ENCODE data around the gene STEEP1.

STEEP1 gene

GRCh38 chrX:119565107-119565663 lies at the start of gene STEEP1:
Gene STEEP1 (minus strand): TSS chrX:119565409. CDS start chrX:119565355, 54 bp downstream.
- Mint-ChIP-seq H3K27me3 (no peaks in the 10 kb centered on the region), H3K36me3 (peaks cover 14% of the 10 kb centered on the region), H3K9me3 (no peaks in the 10 kb centered on the region), H3K4me1 (peaks cover 23% of the 10 kb centered on the region), H3K4me3 (peak within 1 kb of the TSS; percentile 90), H3K27ac (peak within 1 kb of the TSS; percentile 77)
- ATAC-seq, result peak; percentile 91

GRCh38 chrX:119614776-119615175 lies 49.6 kb upstream of the STEEP1 start:
- H3K27ac Mint-ChIP-seq, result no peak overlapping the region
- no peaks in the 10 kb centered on the region for H3K9me3 Mint-ChIP-seq
- peaks cover 51% of the 10 kb centered on the region for H3K4me1 Mint-ChIP-seq
- H3K4me3 Mint-ChIP-seq, result no peak overlapping the region
- peaks cover 11% of the 10 kb centered on the region for H3K36me3 Mint-ChIP-seq
- ATAC-seq, result no peak
- H3K27me3 Mint-ChIP-seq, result no peaks in the 10 kb centered on the region

GRCh38 chrX:119607018-119607389 lies 41.8 kb upstream of the STEEP1 start:
- peak overlapping the region; percentile 83 for H3K4me3 Mint-ChIP-seq
- H3K9me3 Mint-ChIP-seq, result no peaks in the 10 kb centered on the region
- no peaks in the 10 kb centered on the region for H3K27me3 Mint-ChIP-seq
- no peaks in the 10 kb centered on the region for H3K36me3 Mint-ChIP-seq
- H3K27ac Mint-ChIP-seq, result peak overlapping the region; percentile 98
- H3K4me1 Mint-ChIP-seq, result peaks cover 26% of the 10 kb centered on the region
- no peak for ATAC-seq

- Mint-ChIP-seq H3K27me3 (no peaks in the 10 kb centered on the region), H3K4me1 (peaks cover 29% of the 10 kb centered on the region), H3K9me3 (no peaks in the 10 kb centered on the region), H3K4me3 (peak within 1 kb of the TSS; percentile 83), H3K36me3 (no peaks in the 10 kb centered on the region), H3K27ac (peak within 1 kb of the TSS; percentile 98)
- ATAC-seq, result peak; percentile 93
Measured at GRCh38 chrX:119606280-119607017, 41.2 kb upstream of the STEEP1 start, which contains the start of gene NKRF. Gene NKRF (minus strand): TSS chrX:119606424.

- peak; percentile 79 for ATAC-seq
- no peaks in the 10 kb centered on the region for H3K9me3 Mint-ChIP-seq
- peak overlapping the region; percentile 98 for H3K27ac Mint-ChIP-seq
- H3K4me1 Mint-ChIP-seq, result peaks cover 29% of the 10 kb centered on the region
- H3K4me3 Mint-ChIP-seq, result peak overlapping the region; percentile 83
- no peaks in the 10 kb centered on the region for H3K36me3 Mint-ChIP-seq
- H3K27me3 Mint-ChIP-seq, result no peaks in the 10 kb centered on the region
Measured at GRCh38 chrX:119605464-119606279, 40.5 kb upstream of the STEEP1 start.

GRCh38 chrX:119604766-119605463 lies 39.7 kb upstream of the STEEP1 start:
- no peaks in the 10 kb centered on the region for H3K36me3 Mint-ChIP-seq
- H3K27ac Mint-ChIP-seq, result peak overlapping the region; percentile 98
- H3K4me3 Mint-ChIP-seq, result peak overlapping the region; percentile 83

GRCh38 chrX:119602701-119603255 lies 37.6 kb upstream of the STEEP1 start:
- Mint-ChIP-seq H3K4me1 (peaks cover 29% of the 10 kb centered on the region), H3K36me3 (no peaks in the 10 kb centered on the region), H3K9me3 (no peaks in the 10 kb centered on the region), H3K27me3 (no peaks in the 10 kb centered on the region), H3K4me3 (no peak overlapping the region), H3K27ac (peak overlapping the region; percentile 42)
- no peak for ATAC-seq

More at GRCh38 chrX:119604766-119605463, 39.7 kb upstream of the STEEP1 start:
- H3K9me3 Mint-ChIP-seq, result no peaks in the 10 kb centered on the region
- peaks cover 24% of the 10 kb centered on the region for H3K4me1 Mint-ChIP-seq
- no peak for ATAC-seq
- H3K27me3 Mint-ChIP-seq, result no peaks in the 10 kb centered on the region

GRCh38 chrX:119589810-119590209 lies 24.6 kb upstream of the STEEP1 start:
- Mint-ChIP-seq H3K27me3 (no peaks in the 10 kb centered on the region), H3K4me1 (no peaks in the 10 kb centered on the region), H3K9me3 (no peaks in the 10 kb centered on the region), H3K36me3 (peaks cover 7% of the 10 kb centered on the region), H3K4me3 (no peak overlapping the region), H3K27ac (no peak overlapping the region)
- ATAC-seq, result no peak

GRCh38 chrX:119583431-119584059 lies 18.3 kb upstream of the STEEP1 start:
- peaks cover 14% of the 10 kb centered on the region for H3K4me1 Mint-ChIP-seq
- H3K27ac Mint-ChIP-seq, result no peak overlapping the region
- no peaks in the 10 kb centered on the region for H3K36me3 Mint-ChIP-seq
- ATAC-seq, result no peak
- no peaks in the 10 kb centered on the region for H3K27me3 Mint-ChIP-seq
- H3K4me3 Mint-ChIP-seq, result no peak overlapping the region
- no peaks in the 10 kb centered on the region for H3K9me3 Mint-ChIP-seq

GRCh38 chrX:119579414-119579813 lies 14.2 kb upstream of the STEEP1 start:
- Mint-ChIP-seq H3K9me3 (no peaks in the 10 kb centered on the region), H3K27ac (no peak overlapping the region), H3K4me1 (peaks cover 14% of the 10 kb centered on the region), H3K27me3 (no peaks in the 10 kb centered on the region), H3K4me3 (no peak overlapping the region), H3K36me3 (no peaks in the 10 kb centered on the region)
- ATAC-seq, result peak; percentile 90

- ATAC-seq, result peak; percentile 93
- Mint-ChIP-seq H3K27me3 (no peaks in the 10 kb centered on the region), H3K4me1 (peaks cover 18% of the 10 kb centered on the region), H3K27ac (peak within 1 kb of the TSS; percentile 96), H3K4me3 (peak within 1 kb of the TSS; percentile 95), H3K36me3 (no peaks in the 10 kb centered on the region), H3K9me3 (no peaks in the 10 kb centered on the region)
Measured at GRCh38 chrX:119574394-119575266, 9.4 kb upstream of the STEEP1 start, which contains the start of gene UBE2A. Gene UBE2A (plus strand): TSS chrX:119574563. CDS start chrX:119574712, 149 bp downstream.

GRCh38 chrX:119573840-119574393 lies 8.7 kb upstream of the STEEP1 start:
- H3K27me3 Mint-ChIP-seq, result no peaks in the 10 kb centered on the region
- H3K4me1 Mint-ChIP-seq, result peaks cover 13% of the 10 kb centered on the region
- H3K4me3 Mint-ChIP-seq, result peak overlapping the region; percentile 95
- H3K27ac Mint-ChIP-seq, result peak overlapping the region; percentile 96
- H3K36me3 Mint-ChIP-seq, result no peaks in the 10 kb centered on the region
- H3K9me3 Mint-ChIP-seq, result no peaks in the 10 kb centered on the region
- ATAC-seq, result peak; percentile 6

- Mint-ChIP-seq H3K27ac (peak overlapping the region; percentile 96), H3K4me3 (peak overlapping the region; percentile 95), H3K9me3 (no peaks in the 10 kb centered on the region), H3K4me1 (peaks cover 13% of the 10 kb centered on the region), H3K27me3 (no peaks in the 10 kb centered on the region), H3K36me3 (no peaks in the 10 kb centered on the region)
- no peak for ATAC-seq
Measured at GRCh38 chrX:119573222-119573621, 8.0 kb upstream of the STEEP1 start.
